ENCODE data around the gene PITPNM1. TPM values are rescaled to one million over a fixed set of nuclear protein-coding genes. Genes with fewer than 3 reads are reported as not detected.
"Not testable (repeated sequence)": the region's sequence is repeated elsewhere in the genome, so short reads cannot be mapped to it uniquely, and the experiment has no call there.

PITPNM1 gene
- total RNA-seq, 4 donors from 2014 or later = 24.5 to 35.9 (median 28.7) TPM

DNA sequence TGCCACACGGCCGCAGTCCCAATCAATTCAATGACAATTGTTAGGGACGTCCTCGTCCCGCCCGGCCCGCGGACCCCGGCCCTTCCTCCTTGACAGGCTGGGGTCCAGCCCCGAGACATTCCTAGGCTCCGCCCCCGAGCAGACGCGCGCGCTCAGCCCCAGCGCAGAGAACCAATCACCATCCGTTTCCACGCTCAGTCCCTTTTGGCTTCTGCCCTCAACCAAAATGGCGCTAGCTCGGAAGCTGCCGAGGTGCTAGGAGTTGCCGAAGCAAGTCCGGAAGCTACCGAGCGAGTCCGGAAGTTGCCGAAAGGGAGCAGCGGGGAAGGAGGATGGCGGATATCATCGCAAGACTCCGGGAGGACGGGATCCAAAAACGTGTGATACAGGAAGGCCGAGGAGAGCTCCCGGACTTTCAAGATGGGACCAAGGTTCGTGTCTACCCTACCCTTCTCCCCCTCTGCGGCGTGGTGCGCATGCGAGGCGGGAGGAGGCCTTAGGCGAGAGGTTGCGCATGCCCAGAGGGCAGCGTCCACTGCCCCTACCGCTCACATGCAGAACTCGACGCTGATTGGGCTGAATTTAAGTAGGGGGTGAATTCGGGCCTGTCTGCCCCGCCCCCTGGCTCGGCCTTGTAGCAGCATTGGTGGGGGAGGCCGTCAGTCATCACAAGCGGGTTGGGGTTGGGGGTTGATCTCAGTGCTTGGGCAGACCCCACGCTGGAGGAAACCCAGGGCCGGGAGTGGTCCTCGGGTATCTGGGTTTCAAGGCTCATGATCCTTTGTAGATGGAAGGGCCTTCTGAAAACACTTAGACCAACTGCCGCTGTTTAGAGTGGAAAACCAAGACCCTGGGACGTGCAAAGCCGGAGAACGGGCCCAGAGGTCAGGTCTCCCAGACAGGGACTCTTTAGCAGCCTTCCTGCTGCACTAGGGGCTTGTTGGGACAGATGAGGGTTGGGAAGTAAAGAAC, 22.1 kb downstream of the PITPNM1 start, which contains the start of gene AIP:
TSS of gene AIP (plus strand) at position 200 of the 972 bp plus-strand sequence. CDS start at position 333, 133 bp downstream.
- Histone ChIP-seq H3K9me3 (no peaks in the 10 kb centered on the region), H3K27ac (peak within 1 kb of the TSS; percentile 80 to 92 (median 89)), H3K36me3 (peaks cover 0 to 16% (median 14%) of the 10 kb centered on the region in 3 donors), H3K4me3 (peak within 1 kb of the TSS; percentile 35 to 73 (median 56)), H3K27me3 (no peaks in the 10 kb centered on the region), H3K4me1 (peaks cover 19 to 50% (median 23%) of the 10 kb centered on the region in 3 donors)
- 1 to 12% methylated on average over 23 to 35 of the region's 60 CpGs for WGBS, 2 donors
- intact Hi-C loops (cut with DNase I) = no loop called here
- TF ChIP-seq POLR2A (IDR thresholded peaks at IDR 0.05) = peak in 2 of 4 donors; percentile 47 to 63
- TF ChIP-seq, protein P1, sequence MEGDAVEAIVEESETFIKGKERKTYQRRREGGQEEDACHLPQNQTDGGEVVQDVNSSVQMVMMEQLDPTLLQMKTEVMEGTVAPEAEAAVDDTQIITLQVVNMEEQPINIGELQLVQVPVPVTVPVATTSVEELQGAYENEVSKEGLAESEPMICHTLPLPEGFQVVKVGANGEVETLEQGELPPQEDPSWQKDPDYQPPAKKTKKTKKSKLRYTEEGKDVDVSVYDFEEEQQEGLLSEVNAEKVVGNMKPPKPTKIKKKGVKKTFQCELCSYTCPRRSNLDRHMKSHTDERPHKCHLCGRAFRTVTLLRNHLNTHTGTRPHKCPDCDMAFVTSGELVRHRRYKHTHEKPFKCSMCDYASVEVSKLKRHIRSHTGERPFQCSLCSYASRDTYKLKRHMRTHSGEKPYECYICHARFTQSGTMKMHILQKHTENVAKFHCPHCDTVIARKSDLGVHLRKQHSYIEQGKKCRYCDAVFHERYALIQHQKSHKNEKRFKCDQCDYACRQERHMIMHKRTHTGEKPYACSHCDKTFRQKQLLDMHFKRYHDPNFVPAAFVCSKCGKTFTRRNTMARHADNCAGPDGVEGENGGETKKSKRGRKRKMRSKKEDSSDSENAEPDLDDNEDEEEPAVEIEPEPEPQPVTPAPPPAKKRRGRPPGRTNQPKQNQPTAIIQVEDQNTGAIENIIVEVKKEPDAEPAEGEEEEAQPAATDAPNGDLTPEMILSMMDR (IDR thresholded peaks at IDR 0.05) = peak in 3 of 6 experiments; percentile 28 to 47 (median 43)
- peak; percentile 86 for DNase-seq

DNA sequence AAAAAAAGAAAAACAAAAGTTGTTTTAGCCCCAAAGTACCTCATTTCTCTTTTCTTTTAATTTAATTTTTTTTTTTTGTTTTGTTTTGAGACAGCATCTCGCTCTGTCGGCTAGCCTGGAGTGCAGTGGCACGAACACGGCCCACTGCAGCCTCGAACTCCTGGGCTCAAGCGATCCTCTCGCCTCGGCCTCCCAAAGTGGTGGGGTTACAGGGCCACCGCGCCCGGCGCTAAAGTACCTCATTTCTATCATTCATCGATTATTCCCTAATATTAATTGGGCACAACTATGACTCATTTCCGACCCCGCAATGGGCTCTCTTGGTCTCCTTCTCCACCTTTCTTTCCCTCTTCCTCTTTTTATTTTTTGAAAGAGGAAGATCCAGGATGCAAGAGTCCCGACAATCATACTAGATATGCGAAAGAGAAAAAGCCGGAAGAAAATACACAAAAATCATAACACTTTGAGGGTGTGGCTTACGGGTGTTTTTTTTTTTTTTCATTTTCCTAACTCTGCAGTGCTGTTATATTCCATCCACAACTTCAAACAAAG, 22.8 kb downstream of the PITPNM1 start:
- Histone ChIP-seq H3K27ac (peak overlapping the region; percentile 80 to 92 (median 89)), H3K4me3 (peak overlapping the region; percentile 35 to 73 (median 56))

DNA sequence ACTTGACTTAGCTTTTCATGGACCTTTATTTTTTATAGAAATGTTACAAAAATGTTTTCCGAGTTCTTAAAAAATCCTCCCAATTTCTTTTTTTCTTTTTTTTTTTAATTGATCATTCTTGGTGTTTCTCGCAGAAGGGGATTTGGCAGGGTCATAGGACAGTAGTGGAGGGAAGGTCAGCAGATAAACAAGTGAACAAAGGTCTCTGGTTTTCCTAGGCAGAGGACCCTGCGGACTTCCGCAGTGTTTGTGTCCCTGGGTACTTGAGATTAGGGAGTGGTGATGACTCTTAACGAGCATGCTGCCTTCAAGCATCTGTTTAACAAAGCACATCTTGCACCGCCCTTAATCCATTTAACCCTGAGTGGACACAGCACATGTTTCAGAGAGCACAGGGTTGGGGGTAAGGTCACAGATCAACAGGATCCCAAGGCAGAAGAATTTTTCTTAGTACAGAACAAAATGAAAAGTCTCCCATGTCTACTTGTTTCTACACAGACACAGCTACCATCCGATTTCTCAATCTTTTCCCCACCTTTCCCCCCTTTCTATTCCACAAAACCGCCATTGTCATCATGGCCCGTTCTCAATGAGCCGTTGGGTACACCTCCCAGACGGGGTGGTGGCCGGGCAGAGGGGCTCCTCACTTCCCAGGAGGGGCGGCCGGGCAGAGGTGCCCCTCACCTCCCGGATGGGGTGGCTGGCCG, 27.7 kb downstream of the PITPNM1 start:
- H3K27ac ChIP-seq; H3K9me3 ChIP-seq; H3K4me3 ChIP-seq; H3K27me3 ChIP-seq; DNase-seq; intact Hi-C loops (cut with DNase I); H3K36me3 ChIP-seq: not testable (repeated sequence)
- 82 to 84% methylated on average over 9 to 11 of the region's 16 CpGs for WGBS, 2 donors
- H3K4me1 ChIP-seq = peaks cover 0 to 28% (median 0%) of the 10 kb centered on the region in 3 donors

More for the DNA sequence above, 22.8 kb downstream of the PITPNM1 start:
- no peaks in the 10 kb centered on the region for H3K9me3 ChIP-seq
- no peak for DNase-seq
- no peaks in the 10 kb centered on the region for H3K27me3 ChIP-seq
- peaks cover 0 to 8% (median 6%) of the 10 kb centered on the region in 3 donors for H3K36me3 ChIP-seq
- 25 to 34% methylated on average over 19 of the region's 19 CpGs for WGBS, 2 donors
- TF ChIP-seq, protein P1 (IDR thresholded peaks at IDR 0.05) = no peak
- no peak for TF ChIP-seq POLR2A (IDR thresholded peaks at IDR 0.05)
- intact Hi-C loops (cut with DNase I) = no loop called here
- H3K4me1 ChIP-seq = peaks cover 19 to 55% (median 23%) of the 10 kb centered on the region in 3 donors

DNA sequence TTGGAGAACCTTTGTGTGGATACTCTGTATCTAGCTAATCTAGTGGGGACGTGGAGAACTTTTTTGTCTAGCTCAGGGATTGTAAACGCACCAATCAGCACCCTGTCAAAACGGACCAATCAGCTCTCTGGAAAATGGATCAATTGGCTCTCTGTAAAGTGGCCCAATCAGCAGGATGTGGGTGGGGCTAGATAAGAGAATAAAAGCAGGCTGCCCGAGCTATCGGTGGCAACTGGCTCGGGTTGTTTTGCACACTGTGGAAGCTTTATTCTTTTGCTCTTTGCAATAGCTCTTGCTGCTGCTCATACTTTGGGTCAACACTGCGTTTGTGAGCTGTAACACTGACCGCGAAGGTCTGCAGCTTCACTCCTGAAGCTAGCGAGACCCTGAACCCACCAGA, 28.5 kb downstream of the PITPNM1 start:
- DNase-seq; H3K27me3 ChIP-seq; H3K36me3 ChIP-seq; intact Hi-C loops (cut with DNase I); H3K9me3 ChIP-seq; H3K4me3 ChIP-seq; H3K27ac ChIP-seq: not testable (repeated sequence)
- peaks cover 0 to 22% (median 0%) of the 10 kb centered on the region in 3 donors for H3K4me1 ChIP-seq
- 73 to 78% methylated on average over 7 of the region's 10 CpGs for WGBS, 2 donors

DNA sequence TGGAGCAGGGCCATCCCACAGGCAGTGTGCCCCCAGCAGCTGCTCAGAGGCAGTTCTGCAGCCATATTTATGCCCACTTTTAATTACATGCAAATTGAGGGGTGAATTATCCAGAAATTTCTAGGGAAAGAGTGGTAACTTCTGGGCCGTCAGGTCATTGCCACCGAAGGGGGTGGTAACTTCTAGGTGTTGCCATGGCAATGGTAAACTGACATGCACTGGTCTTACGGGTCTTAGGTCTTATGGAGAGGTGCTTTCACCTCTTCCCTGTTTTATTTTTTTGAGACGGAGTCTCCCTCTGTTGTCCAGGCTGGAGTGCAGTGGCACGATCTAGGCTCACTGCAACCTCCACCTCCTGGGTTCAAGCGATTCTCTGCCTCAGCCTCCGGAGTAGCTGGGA, 32.3 kb downstream of the PITPNM1 start:
- no peaks in the 10 kb centered on the region for H3K9me3 ChIP-seq
- peaks cover 4 to 33% (median 13%) of the 10 kb centered on the region in 3 donors for H3K4me1 ChIP-seq
- no peak overlapping the region for H3K27ac ChIP-seq
- TF ChIP-seq POLR2A (IDR thresholded peaks at IDR 0.05) = no peak
- TF ChIP-seq, protein P1 (IDR thresholded peaks at IDR 0.05) = no peak
- intact Hi-C loops (cut with DNase I) = no loop called here
- no peak for DNase-seq
- no peaks in the 10 kb centered on the region for H3K36me3 ChIP-seq
- no peak overlapping the region for H3K4me3 ChIP-seq
- WGBS, 2 donors = 82 to 86% methylated on average over 7 of the region's 7 CpGs
- no peaks in the 10 kb centered on the region for H3K27me3 ChIP-seq
